Neutrophil (primary cell): ENCODE results near the gene SEMA6A.
"Not testable (repeated sequence)": the region's sequence is repeated elsewhere in the genome, so short reads cannot be mapped to it uniquely, and the experiment has no call there.

Experiments used
- H3K27ac ChIP-seq: fragments of 200-600 bp; sonication (generic); 2 replicates; pipeline ENCODE4 v1.5.1; 2016; ENCODE audit warnings: mild to moderate bottlenecking, moderate library complexity
- H3K27me3 ChIP-seq: fragments of 200-600 bp; sonication (generic); 2 replicates; pipeline ENCODE4 v1.6.0; 2016; ENCODE audit warnings: mild to moderate bottlenecking
- H3K36me3 ChIP-seq: fragments of 200-600 bp; sonication (generic); 2 replicates; pipeline ENCODE4 v1.5.1; 2017
- H3K4me1 ChIP-seq, 2 experiments: fragments of 200-600 bp in 1 of 2; sonication (generic) in 1 of 2; 1 replicate in 1 of 2; 2 replicates in 1 of 2; pipeline versions ENCODE4 v1.5.1 to v1.6.1; 2013 to 2016; ENCODE audit warnings: low read depth in 1 of 2, low read length in 1 of 2, mild to moderate bottlenecking in 1 of 2, moderate library complexity in 1 of 2; ENCODE audit not compliant: control insufficient read depth in 1 of 2, insufficient read depth in 1 of 2
- H3K4me3 ChIP-seq, 2 experiments: fragments of 200-600 bp in 1 of 2; sonication (generic) in 1 of 2; 1 replicate in 1 of 2; 2 replicates in 1 of 2; pipeline ENCODE4 v1.5.1; 2013 to 2016; ENCODE audit warnings: low read depth in 1 of 2, low read length in 1 of 2, mild to moderate bottlenecking in 1 of 2, moderate library complexity in 1 of 2
- H3K9me3 ChIP-seq: fragments of 200-600 bp; sonication (generic); 2 replicates; pipeline ENCODE4 v1.5.1; 2016
- TF ChIP-seq, protein P1 (sequence below): fragments of 200-600 bp; sonication (generic); IDR thresholded peaks from 2 replicates; pipeline ENCODE4 v1.5.1; 2016; ENCODE audit warnings: antibody characterized with exemption

SEMA6A gene

DNA sequence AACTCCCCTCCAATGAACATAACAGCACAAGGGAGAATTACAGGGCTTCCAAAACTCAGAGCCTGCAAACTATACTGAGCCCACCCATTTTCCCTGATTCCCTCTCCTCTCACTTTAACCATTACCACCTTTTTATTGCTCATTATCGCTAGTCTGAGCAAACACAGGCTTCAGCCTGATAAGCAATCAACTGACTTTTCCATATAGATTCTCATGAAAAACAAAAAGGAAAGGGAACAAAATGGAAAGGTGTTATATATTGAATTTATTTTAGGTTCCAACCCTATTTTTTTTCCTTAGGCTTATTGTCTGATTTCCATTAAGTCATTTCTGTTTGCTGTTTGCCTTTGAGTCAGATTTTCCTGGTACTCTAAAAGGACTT lies 27.9 kb downstream of the SEMA6A start:
- H3K9me3 ChIP-seq: peaks cover 18% of the 10 kb centered on the region
- no peaks in the 10 kb centered on the region for H3K36me3 ChIP-seq
- TF ChIP-seq, protein P1, sequence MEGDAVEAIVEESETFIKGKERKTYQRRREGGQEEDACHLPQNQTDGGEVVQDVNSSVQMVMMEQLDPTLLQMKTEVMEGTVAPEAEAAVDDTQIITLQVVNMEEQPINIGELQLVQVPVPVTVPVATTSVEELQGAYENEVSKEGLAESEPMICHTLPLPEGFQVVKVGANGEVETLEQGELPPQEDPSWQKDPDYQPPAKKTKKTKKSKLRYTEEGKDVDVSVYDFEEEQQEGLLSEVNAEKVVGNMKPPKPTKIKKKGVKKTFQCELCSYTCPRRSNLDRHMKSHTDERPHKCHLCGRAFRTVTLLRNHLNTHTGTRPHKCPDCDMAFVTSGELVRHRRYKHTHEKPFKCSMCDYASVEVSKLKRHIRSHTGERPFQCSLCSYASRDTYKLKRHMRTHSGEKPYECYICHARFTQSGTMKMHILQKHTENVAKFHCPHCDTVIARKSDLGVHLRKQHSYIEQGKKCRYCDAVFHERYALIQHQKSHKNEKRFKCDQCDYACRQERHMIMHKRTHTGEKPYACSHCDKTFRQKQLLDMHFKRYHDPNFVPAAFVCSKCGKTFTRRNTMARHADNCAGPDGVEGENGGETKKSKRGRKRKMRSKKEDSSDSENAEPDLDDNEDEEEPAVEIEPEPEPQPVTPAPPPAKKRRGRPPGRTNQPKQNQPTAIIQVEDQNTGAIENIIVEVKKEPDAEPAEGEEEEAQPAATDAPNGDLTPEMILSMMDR: no peak
- no peaks in the 10 kb centered on the region for H3K27me3 ChIP-seq
- H3K4me1 ChIP-seq: no peaks in the 10 kb centered on the region
- H3K27ac ChIP-seq: no peak overlapping the region
- H3K4me3 ChIP-seq: no peak overlapping the region

DNA sequence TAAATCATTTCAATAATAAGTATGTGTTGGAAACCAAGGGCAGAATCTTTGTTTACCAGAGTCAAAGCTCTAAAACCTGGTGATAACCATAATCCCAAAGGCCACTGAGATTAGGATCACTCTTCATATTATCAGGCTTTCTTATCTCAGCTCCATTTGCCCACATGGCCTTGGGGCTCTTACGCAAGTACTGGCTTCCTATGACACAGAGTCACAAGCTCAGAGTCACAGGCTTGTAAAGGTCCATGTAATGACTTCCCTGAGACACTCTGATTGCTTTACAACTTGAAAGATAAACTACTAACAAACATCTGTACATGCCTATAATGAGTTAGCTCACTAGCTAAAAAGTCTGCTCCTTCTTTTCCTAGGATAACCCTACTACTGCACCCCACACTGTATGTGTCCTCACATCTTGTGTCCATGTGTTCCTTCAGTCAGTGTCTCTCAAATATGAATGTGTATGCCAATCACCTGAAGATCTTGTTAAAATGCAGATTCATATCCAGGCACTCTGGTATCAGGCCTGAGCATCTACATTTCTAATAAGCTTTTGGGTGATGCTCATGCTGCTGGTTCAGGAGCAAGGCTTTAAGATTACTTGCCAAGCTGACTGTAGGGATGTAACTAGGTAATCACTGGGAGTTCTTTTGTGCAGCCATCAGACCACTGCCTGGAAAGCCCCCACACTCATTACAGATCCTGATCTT lies 28.4 kb downstream of the SEMA6A start:
- peaks cover 18% of the 10 kb centered on the region for H3K9me3 ChIP-seq
- H3K27ac ChIP-seq: no peak overlapping the region
- H3K27me3 ChIP-seq: no peaks in the 10 kb centered on the region
- H3K36me3 ChIP-seq: no peaks in the 10 kb centered on the region
- H3K4me3 ChIP-seq: no peak overlapping the region
- TF ChIP-seq, protein P1: no peak
- H3K4me1 ChIP-seq: no peaks in the 10 kb centered on the region

DNA sequence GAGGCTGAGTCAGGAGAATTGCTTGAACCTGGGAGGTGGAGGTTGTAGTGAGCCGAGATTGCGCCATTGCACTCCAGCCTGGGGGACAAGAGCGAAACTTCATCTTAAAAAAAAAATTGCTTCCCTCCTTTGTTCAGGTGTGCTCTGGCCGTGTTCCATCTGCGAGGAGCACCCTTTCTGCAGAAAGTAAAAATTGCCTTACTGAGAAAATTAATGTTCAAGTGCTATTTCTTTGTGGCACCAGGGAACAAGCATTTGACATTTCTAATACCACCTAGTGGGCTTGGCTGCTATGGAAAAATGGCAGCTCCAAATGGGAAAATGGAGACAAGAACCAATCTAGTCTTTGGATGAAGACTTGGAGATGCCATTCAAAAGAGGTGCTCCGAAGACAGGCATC lies 29.2 kb downstream of the SEMA6A start:
- not testable (repeated sequence) for H3K27ac ChIP-seq, H3K27me3 ChIP-seq, H3K4me1 ChIP-seq, H3K36me3 ChIP-seq, H3K4me3 ChIP-seq
- H3K9me3 ChIP-seq: peaks cover 18% of the 10 kb centered on the region

DNA sequence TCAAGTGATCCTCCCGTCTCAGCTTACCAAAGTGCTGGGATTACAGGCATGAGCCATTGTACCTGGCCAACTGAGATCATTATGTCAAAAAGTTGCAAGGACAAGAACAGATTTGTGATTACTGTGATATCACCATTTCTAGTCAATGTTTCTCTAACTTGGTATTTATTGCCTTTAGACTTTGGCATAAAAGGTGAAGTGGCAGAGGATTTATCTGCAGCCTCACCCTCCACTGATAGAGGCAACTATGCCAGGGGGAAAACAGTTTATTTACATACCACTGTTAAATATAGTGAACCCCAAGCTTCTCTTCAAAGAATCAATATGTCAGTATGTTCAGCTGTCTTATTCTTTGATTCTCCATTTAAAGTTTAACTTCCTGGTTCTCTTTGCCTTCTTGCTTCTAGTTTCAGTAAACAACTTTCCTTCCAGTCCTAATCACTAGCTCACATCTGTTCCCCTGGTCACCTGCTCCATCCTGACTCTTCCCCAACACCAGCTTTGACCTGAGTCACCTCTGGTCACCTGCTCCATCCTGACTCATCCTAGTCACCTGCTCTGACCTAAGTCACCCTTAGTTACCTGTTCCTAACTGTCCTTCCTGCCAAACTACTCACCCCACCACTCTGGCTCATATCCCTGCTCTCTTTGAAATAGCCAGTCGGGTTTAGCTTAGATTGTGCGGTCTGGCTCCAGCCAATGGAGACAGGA lies 29.9 kb downstream of the SEMA6A start:
- no peaks in the 10 kb centered on the region for H3K27me3 ChIP-seq
- H3K36me3 ChIP-seq: no peaks in the 10 kb centered on the region
- H3K27ac ChIP-seq: no peak overlapping the region
- H3K4me1 ChIP-seq: no peaks in the 10 kb centered on the region
- TF ChIP-seq, protein P1: no peak
- H3K4me3 ChIP-seq: no peak overlapping the region
- H3K9me3 ChIP-seq: peaks cover 18% of the 10 kb centered on the region

DNA sequence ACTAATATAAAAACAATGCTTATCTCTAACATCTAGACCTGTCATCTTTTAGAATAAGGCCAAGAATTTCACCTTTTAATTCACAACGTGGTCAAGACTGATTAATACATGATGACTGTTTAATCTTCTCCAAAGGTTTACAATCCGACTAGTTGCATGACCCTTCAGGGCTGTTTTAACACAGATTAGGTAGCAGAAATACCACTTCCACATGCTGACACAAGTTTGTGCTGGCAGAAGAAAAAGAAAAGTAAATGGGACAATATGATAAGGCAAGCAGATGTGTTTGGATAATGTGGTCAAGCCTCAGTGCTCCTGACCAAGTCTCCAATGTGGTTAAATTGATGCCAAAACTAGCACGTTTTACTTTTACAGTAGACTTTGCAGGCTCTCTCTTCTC lies 31.1 kb downstream of the SEMA6A start:
- TF ChIP-seq, protein P1: no peak
- H3K27ac ChIP-seq: no peak overlapping the region
- no peaks in the 10 kb centered on the region for H3K4me1 ChIP-seq
- H3K36me3 ChIP-seq: no peaks in the 10 kb centered on the region
- no peaks in the 10 kb centered on the region for H3K27me3 ChIP-seq
- peaks cover 18% of the 10 kb centered on the region for H3K9me3 ChIP-seq
- no peak overlapping the region for H3K4me3 ChIP-seq

DNA sequence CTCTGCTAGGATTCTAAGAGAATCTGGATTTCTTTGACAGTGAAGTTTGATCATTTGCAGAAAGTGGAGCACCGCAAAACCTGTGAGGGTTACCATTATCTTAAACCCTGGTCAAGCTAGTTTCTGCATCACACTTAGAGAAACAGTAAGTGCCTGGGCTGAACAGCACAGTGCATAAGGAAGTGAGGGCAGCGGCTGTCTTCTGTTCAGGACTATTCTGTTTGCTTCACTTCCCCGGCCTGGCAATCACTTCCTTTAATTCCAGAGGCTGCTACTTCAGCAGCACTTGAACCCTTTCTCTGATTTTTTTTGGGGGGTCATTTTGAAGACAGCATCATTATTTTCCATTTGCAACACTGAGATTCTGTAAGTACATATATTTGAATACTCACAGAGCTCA lies 32.0 kb downstream of the SEMA6A start:
- TF ChIP-seq, protein P1: no peak
- Histone ChIP-seq H3K4me3 (no peak overlapping the region), H3K27me3 (no peaks in the 10 kb centered on the region), H3K9me3 (peaks cover 18% of the 10 kb centered on the region), H3K36me3 (no peaks in the 10 kb centered on the region), H3K27ac (no peak overlapping the region), H3K4me1 (no peaks in the 10 kb centered on the region)
